ENCODE data around the gene DNAJB1. TPM values are rescaled to one million over a fixed set of nuclear protein-coding genes. Genes with fewer than 3 reads are reported as not detected.

DNAJB1 gene
- total and polyA plus RNA-seq, 2 of the 13 experiments (the other 11 are each of a cell fraction or from before 2014, with no cell fraction given) = 87.5 to 97.3 TPM

DNA sequence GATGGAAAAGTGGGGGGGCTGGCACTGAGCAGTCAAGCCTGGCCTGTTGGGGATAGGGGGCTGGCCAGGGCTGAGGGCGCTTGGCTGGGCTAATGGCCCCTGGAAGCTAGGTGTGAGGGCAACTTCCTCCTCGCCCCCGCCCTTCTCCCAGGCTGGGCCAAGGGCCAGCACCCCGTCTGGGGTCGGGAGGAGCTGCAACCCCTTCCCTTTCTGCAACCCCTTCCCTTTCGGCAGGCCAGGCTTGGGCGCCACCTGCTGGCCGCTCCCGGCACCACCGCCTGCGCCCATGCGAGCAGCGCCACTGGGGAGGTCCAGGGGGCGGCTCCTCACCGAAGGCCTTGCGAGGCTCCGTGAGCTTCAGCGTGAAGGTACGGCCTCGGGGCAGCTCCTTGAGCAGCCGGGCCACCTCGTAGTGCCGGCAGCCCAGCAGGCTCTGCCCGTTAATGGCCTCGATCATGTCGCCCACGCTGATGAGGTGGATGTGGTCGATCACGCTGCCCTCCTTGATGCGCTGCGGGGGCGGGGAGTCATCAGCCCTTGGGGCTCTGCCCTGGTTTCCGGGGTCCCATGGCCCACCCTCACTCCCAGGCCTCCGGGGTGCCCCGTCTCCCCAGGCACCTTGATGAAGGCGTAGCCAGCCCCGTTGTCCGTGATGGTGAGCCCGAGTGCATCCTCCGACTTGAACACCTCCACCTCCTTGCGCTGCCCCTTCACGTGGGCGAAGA is 38.1 kb downstream of the DNAJB1 start (continued):
- TF ChIP-seq SP1 (IDR thresholded peaks at IDR 0.05) = no peak
- TF ChIP-seq SP1 (CRISPR knock-in tag; IDR thresholded peaks at IDR 0.05) = peak; percentile 14; the same call in 1 of the 2 replicates
- no peak for TF ChIP-seq AFF4 (CRISPR knock-in tag; IDR thresholded peaks at IDR 0.05)
- peak; percentile 69 for TF ChIP-seq HOXA3 (CRISPR knock-in tag; IDR thresholded peaks at IDR 0.05)
- no peak for TF ChIP-seq SNAPC4 (CRISPR knock-in tag; IDR thresholded peaks at IDR 0.05)
- TF ChIP-seq REPIN1 (CRISPR knock-in tag; IDR thresholded peaks at IDR 0.05; ENCODE audit: borderline replicate concordance, low read depth) = no peak
- TF ChIP-seq RORA (CRISPR knock-in tag; IDR thresholded peaks at IDR 0.05) = no peak
- TF ChIP-seq ZNF772 (CRISPR knock-in tag; IDR thresholded peaks at IDR 0.05) = no peak; the same call in 1 of the 2 replicates
- TF ChIP-seq, protein P1, sequence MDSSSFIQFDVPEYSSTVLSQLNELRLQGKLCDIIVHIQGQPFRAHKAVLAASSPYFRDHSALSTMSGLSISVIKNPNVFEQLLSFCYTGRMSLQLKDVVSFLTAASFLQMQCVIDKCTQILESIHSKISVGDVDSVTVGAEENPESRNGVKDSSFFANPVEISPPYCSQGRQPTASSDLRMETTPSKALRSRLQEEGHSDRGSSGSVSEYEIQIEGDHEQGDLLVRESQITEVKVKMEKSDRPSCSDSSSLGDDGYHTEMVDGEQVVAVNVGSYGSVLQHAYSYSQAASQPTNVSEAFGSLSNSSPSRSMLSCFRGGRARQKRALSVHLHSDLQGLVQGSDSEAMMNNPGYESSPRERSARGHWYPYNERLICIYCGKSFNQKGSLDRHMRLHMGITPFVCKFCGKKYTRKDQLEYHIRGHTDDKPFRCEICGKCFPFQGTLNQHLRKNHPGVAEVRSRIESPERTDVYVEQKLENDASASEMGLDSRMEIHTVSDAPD (CRISPR knock-in tag; IDR thresholded peaks at IDR 0.05) = no peak
- no peak for TF ChIP-seq BRF2 (CRISPR knock-in tag; IDR thresholded peaks at IDR 0.05)
- no peak for TF ChIP-seq ZNF549 (CRISPR knock-in tag; IDR thresholded peaks at IDR 0.05)
- no peak for TF ChIP-seq ZNF225 (CRISPR knock-in tag; IDR thresholded peaks at IDR 0.05)
- no peak for TF ChIP-seq NR2F6 (IDR thresholded peaks at IDR 0.05)
- TF ChIP-seq NR2F6 (CRISPR knock-in tag; IDR thresholded peaks at IDR 0.05) = no peak
- no peak for TF ChIP-seq HOMEZ (CRISPR knock-in tag; IDR thresholded peaks at IDR 0.05; ENCODE audit: low read depth)
- no peak for TF ChIP-seq CREB3 (CRISPR knock-in tag; IDR thresholded peaks at IDR 0.05)
